GM19468 (cell line): ENCODE data around the gene SNX27.
"Not testable (repeated sequence)": the region's sequence is repeated elsewhere in the genome, so short reads cannot be mapped to it uniquely, and the experiment has no call there.

ENCODE experiments used
- ATAC-seq: cut with Tn5 transposase; IDR thresholded peaks from one replicate; pipeline ENCODE4 v1.9.1; 2021; ENCODE audit warnings: mild to moderate bottlenecking, moderate library complexity, moderate number of reproducible peaks; ENCODE audit not compliant: unreplicated experiment; ENCODE audit errors: extremely low read depth

Gene SNX27

DNA sequence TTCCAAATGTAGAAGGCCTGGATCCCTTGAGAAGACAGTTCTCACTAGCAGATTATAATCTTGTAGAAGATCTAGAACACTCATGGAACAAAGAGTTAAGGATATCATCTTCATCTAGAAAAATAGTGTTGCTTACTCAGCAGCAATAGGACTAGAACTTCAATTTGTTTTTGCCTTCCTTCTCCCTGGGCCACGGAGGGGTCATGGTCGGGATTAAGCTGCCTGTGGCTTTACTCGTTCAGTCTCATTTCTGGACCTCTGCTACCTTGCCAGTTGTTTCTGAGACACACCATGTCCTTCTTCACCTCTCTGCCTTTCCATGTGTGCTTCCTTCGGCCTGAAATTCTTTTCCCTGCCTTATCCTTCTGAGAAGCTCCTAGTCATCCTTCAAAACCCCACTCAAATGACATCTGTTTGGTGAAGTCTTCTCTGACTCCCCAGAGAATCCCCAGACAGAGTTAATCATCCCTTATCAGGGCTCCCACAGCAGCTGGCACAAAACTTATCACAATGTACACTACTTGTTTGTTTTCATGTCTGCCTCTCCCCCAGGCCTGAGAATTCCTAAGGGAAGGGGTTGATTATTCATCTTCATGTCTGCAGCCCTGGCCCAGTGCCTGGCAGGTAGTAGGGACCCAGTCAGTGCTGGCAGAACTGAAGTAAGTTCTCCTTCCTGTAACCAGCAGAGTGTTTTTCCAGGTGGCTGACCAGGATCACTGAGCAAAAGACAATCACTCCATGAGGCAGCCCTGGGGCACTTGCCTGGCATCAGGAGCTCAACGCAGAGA, 15.5 kb upstream of the SNX27 start:
- no peak for ATAC-seq

DNA sequence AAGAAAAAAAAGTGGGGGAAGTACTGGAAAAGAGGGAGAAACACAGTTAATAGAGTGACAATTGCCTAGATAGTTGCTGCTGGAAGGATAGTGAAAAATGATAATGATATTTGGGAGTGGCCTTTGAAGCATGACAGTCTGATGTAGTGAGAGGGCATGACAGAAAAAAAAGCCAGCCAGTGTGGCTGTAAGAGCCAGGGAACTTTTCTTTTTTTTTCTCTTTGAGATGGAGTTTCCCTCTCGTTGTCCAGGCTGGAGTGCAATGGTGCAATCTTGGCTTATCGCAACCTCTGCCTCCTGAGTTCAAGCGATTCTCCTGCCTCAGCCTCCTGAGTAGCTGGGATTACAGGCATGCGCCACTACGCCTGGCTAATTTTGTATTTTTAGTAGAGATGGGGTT, 9.3 kb upstream of the SNX27 start:
- not testable (repeated sequence) for ATAC-seq

DNA sequence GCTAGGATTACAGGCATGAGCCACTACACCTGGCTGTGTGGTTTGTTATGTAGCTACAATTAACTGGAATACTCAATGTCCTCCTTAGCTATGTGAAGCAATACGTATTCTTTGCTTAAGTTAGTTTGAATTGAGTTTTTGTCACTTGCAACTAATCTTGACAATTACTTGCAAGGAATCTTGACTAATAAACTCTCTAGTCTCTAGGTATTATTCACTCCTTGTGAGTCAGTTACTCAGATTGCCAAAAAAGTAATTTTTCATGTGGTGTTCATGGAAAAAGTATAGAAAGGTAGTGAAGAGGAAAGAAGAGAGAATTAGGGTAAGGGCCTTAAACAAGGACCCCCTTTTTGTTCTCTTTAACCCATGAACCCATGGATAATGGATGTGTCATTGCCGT, 7.6 kb upstream of the SNX27 start:
- ATAC-seq: no peak

DNA sequence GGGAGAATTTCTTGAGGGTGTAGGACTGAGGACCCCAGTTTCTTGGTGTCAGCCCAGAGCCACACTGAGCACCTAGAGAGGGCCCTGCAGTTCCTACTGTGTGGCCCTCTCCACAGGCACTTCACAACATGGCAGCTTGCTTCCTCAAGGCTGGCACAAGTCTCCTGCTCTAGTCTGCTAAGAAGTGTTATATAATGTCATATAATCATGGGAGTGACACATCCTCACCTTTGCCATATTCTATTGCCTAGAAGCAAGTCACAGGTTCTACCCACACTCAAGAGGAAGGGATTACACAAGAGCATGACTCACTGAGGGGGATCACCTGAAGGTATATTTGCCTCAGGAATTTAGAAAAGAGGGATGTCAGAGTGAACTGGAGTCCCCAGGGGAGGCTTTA, 5.5 kb upstream of the SNX27 start:
- no peak for ATAC-seq

DNA sequence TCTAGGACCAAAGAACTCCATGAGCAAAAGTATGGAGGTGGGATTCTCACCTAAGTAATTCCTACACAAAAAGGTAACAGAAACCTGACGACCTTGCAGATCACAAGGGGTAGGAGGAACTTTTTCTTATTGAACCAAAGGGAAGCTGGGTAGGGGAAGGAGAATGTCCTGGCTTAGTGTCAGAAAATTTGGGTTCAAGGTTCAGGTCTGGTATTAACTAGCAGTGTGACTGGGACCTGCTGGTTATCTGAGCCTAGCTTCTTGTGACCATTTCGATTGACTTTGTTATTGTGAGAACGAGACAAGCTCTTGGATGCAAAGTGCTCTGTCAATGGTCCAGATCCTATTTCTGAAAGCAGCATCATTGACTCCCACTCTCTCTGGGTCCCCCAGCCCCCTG, 5.0 kb upstream of the SNX27 start:
- ATAC-seq: no peak

DNA sequence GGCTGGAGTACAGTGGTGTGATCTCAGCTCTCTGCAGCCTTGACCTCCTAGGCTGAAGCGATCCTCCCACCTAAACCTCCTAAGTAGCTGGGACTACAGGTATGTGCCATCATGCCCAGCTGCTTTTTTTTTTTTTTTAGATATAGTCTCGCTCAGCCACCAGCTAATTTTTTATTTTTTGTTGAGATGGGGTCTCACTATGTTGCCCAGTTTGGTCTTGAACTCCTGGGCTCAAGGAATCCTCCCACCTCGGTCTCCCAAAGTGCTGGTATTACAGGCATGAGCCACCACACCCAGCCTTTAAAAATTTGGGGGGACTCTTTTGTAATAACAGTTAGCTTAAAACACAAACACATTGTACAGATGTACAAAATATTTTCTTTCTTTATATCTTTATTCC, 1.7 kb upstream of the SNX27 start:
- ATAC-seq: no peak

DNA sequence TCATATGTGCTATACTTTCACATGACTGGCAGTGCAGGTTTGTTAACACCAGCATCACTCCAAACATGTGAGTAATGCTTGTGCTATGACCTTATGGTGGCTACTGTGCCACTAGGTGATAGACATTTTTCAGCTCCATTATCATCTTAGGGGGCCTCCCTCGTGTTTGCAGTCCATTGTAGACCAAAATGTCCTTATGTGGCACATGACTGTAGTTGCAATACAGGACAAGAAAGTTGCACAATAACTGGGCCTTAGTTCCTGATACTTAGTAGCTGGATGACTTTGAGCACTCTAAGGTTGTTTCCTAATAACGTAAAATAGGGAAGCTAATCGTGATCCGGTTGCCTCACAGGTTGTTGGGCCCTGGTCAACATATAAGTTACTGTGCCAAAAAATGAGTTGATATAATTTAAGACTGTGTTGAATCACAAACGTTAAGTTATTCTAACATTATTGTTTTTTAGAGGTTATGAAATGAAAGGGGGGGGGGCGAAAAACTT, 511 bp upstream of the SNX27 start:
- no peak for ATAC-seq

DNA sequence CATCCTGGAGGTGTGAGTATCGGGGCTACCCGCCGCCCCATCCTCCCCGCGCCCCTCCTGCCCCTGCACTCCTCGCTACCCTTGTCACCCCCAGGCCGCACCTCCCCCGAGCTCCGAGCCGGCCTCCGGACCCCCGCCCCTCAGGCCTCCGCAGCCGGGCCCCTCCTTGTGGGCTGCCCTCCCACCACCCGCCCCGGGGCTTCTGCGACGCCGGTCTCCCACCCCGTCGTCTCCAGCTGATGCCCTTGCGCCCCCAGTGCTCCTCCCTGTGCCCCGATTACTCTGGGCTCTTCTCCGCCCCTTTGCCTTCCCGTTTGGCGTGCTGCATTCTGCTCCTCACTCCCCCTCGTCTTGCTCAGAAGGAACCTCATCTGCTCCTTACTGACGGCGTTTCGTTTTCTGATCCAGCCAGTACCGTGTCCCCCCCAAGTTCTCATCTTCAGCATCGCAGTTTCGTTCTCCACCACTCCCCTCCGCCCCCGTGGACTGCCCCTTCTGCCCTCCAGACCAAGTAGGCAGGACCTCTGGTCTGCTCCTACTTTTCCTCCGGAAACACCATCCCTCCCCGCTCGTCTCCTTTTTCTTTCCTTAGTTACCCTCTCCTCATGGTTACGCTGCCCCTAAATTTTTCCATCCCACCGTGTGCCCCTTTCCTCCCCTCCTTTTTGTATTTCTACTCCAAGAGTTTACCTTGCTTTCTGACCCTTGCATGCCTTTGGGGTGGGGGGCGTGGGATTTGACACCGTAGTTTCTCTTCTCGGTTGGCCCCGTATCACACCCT, 841 bp downstream of the SNX27 start:
- ATAC-seq: no peak

DNA sequence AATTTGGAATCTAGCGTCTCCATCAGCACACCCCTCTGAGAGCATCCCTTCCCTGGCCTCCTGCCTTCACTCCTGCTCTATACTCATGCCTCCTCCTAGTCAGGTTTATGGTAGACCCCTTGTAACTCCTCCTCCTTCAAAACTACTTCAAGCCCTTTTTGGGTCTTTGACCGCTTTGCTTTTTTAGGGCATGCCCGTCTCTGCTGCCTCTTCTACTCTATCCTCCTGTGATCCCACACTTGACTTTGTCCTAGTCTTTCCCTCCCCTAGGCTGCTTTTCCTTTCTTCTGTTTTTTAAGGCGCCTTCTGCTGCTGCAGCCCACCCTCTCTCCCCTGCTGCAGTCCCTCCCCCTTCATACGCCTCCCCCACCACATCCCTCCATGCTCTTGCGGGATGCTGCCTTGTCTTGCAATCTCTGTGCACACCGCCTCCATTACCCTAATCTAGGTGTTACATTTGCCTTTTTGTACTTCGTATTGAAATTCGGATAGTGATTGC, 1.5 kb downstream of the SNX27 start:
- no peak for ATAC-seq

DNA sequence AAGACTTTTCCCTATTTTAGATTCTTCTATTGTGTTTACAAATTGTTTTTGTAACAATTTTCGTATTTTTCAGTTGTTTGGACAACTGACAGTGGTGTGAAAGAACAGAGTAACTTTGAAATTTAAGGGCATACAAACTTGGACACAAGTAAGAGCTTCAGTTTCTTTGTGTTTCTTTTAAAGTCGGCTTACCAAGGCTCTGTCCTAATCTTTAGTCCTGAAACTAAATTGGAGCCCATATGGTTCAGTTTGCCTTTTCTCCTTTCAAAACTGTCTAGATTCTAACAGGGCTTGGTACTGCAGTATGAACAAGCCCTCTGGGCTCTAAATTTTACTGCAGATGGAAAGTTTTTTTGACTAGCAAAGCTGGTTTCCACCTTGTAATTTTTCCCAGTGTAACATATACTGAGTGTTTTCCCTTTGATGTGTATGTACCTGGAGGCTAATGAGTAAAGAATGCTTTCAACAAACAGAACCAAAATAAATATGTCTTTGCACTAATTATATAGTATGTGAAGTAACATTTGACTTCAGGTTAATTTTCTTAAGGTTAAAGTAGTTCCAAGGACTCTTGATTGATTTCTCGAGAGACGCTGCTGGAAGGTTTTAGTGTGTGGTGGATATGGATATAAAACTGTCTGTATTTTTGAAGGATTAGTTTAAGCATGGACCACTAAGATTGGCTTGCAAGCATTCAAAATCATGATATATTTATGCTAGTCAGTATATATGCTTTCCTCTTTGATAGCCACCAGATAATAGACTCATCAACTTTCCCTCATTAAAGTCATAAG, 4.1 kb downstream of the SNX27 start:
- ATAC-seq: no peak

DNA sequence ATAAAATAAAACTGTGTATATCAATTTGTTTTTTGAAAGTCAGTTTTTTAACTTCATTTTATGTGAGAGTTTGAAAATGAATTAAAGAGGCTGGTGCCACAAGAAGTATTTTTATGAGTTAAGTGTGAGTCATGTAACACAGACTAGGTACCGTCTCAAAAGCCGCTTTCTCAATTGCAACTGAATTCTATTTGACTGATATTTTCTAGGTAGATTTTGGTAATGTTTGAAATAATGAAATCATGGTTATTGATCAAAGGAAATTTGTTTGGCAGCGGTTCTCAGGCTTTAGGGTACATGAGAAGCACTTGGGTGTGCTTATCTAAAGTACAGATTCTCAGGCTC, 4.6 kb downstream of the SNX27 start:
- no peak for ATAC-seq

DNA sequence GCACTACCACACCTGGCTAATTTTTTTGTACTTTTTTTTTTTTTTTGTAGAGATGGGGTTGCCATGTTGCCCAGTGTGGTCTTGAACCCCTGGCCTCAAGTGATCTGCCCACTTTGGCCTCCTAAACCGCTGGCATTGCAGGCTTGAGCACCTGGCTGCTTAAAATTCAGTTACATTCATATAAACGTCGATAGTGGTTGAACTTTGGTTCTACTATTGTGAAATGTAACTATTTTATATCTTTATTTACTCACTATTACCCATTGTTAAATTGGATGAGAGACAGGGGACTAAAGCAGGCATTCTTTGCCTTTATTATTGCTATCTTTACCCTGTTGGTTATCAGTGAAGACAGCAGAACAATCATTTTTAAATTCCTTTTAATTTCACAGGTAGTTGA, 6.2 kb downstream of the SNX27 start:
- ATAC-seq: no peak

DNA sequence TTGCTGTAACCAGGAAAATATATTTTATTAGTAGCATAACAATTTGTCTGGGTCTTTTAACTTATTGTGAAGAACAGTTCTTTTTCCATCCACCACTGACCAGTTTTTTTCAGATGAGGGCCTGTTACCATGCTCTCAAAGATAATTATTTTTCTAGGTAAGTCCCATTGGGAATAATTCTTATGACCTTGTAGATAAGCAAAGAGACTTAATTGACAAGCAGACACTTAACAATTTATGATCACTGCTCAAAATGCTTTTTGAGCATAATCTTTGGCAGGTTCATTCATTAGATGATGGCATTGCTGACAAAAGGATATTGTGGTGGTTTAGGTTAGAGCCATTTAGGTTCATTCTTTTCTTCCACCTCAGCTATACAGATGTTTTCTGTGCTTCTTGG, 6.6 kb downstream of the SNX27 start:
- no peak for ATAC-seq

DNA sequence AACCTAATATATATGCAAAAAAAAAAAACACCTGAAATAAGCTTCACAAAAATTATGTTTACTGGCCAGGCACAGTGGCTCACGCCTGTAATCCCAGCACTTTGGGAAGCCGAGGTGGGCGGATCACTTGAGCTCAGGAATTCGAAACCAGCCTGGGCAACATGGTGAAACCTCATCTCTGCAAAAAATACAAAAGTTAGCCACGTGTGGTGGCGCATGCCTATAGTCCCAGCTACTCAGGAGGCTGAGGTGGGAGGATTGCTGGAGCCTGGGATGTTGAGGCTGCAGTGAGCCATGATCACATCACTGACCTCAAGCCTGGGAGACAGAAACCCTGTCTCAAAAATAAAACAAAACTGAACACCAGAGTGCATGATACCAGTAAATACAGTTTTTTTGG, 7.1 kb downstream of the SNX27 start:
- not testable (repeated sequence) for ATAC-seq

DNA sequence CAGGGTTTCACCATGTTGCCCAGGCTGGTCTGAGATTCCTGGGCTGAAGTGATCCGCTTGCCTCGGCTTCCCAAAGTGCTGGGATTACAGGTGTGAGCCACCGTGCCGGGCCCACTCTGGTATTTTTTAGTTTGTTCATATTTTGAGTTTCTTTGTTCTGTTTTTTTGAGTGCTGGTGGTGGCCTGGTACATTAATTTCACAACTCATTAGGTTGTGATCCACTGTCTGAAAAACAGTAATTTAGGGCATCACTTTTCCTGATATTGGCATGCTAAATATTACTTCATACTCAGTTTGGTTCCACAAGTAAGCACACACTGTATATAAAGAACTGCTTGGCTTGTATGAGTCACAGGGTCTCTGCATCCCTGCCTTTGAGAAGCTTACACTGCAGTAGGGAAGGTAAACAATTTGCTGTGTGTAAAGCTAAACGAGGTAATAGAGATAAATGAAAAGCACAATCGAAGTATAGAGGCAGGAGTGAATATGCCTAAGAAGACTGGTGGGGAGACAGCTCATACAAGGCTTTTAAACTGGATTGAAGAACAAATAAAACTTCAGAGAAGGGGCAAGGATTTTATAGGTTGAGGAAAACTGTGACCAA, 7.7 kb downstream of the SNX27 start:
- no peak for ATAC-seq

DNA sequence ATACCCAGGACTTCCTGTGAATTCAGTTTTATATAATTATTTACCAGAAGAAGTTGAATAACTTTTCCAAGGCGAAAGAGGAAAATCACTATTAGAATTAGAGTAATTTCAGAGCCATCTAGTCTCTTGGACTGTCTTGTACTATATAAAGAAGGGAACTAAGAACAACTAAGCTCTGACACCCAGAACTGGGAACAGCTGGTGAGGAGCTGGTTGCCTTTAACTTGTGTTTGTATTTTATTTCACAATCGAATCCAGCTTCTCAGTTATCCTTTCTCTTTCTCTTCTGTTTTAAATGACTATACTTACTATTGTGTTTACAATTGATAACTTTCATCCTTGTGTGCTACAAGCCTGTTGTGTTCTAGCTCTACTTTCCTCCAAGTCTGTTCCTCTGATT, 8.4 kb downstream of the SNX27 start:
- no peak for ATAC-seq

DNA sequence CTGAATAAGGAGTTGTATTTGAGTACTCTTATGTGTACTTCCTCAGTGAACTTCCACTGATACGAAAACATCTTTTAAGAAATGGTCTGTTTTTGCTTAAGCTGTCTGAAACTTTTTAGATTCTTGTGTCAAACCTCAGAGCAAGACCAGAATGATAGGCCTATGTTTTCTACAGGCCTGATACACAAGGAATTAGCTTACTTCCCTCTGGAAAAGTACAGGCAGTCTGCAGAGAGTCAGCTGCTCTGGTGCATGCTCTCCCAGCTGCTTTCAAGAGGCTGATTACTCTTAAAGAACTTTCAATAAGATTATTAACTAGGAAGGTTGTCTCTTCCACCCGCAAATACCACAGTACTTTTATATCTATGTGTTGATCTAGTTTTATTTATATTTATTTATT, 9.5 kb downstream of the SNX27 start:
- ATAC-seq: no peak

DNA sequence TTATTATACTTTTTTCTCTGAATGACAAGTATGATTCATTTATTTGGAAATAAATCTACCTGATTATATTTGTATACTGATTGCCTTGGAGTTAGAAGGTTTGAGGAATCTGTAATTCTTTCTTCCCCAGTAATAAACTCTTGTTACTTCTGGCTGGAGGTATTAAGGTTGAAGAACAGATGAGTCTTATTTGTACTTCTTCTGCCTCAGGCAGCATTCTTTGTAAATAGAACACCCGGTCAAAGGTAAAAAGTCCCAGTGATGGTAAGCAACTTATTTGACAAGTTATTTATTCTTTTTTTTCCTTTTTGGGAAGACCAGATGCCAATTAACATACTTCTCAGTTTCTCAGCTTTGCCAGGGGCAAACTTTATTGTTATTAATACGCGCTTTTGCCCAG, 12.9 kb downstream of the SNX27 start:
- ATAC-seq: no peak

DNA sequence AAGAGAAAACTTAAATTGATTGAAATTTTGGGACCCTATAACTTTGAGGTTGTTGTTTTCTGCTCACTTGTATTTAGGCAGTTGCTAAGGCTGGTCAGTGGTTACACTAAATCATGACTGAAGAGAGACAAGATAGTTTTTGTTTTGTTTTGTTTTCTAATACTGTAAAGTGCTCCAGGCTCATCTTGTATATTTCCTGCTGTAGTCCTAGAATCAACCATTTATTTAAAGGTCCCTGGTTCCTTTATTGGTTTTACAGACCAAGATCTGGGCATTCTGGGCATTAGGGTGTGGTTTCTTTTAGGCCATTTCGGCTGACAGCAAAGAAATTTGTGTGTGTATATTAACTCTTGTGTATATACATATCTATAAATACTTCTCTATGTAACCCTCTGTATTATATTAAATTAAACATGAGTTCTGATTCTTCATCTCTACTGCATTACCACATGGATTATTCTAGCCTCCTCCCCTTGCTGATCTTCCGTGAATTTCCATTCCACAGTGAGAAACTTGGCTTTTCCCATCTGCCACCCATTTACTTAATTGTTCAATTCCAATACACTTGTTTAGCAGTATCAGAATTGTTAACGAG, 15.0 kb downstream of the SNX27 start:
- no peak for ATAC-seq

DNA sequence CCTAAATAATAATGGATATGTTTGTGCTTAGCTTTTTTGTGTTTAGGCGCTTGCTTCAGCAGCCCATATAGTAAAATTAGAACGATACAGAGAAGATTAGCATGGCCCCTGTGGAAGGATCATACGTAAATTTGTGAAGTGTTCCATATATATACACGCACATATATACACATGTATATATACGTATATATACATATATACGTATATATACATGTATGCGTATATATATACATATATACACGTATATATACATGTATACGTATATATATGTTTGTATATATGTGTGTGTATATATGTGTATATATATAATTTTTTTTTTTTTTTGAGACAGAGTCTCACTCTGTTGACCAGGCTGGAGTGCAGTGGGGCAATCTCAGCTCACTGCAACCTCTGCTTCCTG, 17.4 kb downstream of the SNX27 start:
- ATAC-seq: no peak
